Measurements from ENCODE around the gene LYL1.

Gene LYL1

GRCh38 chr19:13091400-13092157 is 11.1 kb downstream of the LYL1 start:
- no peak for DNase-seq

GRCh38 chr19:13090511-13091231 is 12.0 kb downstream of the LYL1 start:
- no peak for DNase-seq

DNA sequence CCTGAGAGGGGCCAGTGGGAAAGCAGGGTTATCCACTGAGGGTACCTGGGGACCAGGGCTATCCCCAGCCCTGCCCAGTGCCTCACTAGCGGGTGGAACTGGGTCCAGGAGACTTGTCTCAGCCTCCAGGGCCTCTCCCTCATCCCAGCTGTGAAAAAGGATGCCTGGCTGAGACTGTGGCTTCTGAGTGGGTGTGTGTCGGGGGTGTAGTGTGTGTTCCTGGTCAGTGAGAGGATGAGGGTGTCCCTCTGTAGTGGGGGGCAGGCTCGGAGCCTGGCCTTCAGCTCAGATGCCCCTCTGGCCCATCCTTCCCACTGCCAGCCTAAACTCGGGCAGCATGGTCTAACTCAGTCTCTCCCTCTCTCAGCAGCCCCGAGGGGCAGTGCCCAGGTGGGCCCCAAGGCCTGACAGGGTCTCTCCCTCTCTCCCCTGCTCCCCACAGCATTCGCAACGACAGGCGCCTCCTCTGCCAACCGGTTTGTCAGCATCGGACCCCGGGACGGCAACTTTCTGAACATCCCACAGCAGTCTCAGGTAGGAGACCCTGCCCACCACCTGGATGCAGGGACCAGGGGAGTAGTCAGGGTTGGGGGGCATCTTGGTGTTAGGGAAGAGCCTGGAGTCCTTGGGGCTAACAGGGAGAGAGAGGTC is 12.7 kb downstream of the LYL1 start:
- no peak for DNase-seq

- DNase-seq = peak; percentile 83
Observed at GRCh38 chr19:13089139-13089856, 13.4 kb downstream of the LYL1 start.

DNA sequence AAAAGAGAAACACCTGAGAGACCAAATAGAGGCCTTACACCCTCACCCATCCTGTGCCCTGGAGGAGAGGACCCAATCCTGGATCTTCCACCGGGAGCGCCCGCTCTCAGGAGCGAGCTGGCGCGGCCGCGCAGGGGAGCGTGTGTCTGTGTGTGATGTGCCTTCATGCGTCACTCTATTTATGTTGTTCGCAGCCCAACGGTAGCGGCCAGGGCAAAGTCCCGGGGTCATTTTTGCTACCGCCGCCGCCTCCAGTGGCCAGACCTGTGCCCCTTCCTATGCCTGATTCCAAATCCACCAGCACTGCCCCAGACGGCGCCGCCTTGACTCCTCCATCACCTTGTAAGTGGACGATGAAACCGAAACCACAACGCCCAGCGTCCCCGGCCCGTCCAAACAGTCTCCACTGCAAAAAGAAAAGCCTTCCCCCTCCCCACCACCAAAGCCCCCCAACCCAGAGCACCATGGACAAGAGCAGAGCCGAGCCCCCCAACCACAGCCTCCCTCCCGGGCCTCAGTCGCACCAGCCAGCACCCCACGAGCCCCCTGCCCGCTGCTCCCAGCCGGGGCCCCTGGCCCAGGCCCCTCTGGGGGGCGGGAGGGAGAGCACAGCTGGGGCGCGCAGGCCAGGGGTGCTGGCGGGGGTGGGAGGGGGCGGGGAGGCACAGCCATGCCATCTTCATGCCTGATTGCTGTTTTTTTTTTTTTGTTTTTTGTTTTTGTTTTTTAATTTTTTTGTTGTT is 14.7 kb downstream of the LYL1 start:
- DNase-seq = no peak

- DNase-seq = no peak
Observed at GRCh38 chr19:13087295-13087694, 15.4 kb downstream of the LYL1 start.

DNA sequence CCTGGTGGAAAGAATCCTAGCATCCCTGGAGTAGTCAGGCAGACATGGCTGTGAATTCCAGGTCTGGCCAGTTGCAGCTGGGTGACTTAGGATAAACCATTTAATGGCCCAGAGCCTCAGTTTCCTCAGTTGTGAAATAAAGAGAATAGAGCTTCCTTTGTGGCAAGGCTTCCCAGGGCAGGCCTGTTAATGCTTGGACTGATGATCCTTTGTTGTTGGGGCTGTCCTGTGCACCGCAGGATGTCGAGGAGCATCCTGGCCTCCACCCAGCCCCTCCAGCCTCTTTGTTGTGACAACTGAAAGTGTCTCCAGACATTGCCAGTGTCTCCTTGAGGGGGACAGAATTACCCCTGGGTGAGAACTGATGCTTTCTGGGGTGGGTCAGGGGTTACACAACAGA is 16.3 kb downstream of the LYL1 start:
- no peak for DNase-seq

- no peak for DNase-seq
Observed at GRCh38 chr19:13085666-13086065, 17.0 kb downstream of the LYL1 start.

GRCh38 chr19:13083627-13084026 is 19.0 kb downstream of the LYL1 start:
- DNase-seq = no peak

GRCh38 chr19:13083008-13083404 is 19.7 kb downstream of the LYL1 start:
- DNase-seq = no peak

DNA sequence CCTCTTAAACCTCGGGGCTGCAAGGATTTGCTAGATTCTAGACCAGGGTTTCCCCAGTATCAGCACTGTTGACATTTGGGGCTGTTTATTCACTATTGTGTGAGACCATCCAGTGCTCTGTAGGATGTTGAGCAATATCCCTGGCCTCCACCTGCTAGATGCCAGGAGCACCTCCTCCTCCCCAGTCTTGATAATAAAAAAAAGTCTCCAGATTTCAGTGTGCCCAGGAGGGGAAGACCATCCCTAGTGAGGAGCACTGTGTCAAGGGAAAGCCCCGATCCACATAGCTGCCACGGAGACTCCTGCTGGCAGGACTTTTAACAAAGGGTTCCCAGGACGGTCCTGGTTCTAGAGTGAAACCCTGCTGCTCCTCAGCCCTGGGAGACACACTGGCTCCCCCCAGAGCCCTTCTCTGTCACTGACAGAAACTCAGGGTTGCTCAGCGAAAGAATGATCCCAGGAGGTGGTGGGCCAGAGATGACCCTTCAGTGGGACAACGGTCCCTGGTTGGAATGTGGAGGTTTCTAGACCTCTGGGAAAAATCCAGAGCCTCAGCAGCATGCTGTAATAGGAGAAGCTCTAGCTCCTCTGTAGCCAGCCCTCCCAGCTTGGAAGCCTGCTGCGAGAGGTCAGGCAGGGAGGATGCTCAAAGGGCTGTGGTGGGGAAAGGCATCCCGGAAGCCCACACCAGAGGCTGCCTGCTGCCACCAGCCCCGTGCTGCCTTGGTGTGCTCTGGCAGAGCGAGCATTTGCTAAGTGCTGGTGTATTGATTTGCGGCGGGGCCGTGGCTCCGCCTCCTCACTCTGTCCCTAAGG is 20.3 kb downstream of the LYL1 start:
- peak; percentile 85 for DNase-seq

GRCh38 chr19:13079542-13079986 is 23.1 kb downstream of the LYL1 start:
- no peak for DNase-seq

GRCh38 chr19:13078897-13079541 is 23.6 kb downstream of the LYL1 start:
- DNase-seq = no peak

- DNase-seq = no peak
Observed at GRCh38 chr19:13078381-13078780, 24.3 kb downstream of the LYL1 start.

DNA sequence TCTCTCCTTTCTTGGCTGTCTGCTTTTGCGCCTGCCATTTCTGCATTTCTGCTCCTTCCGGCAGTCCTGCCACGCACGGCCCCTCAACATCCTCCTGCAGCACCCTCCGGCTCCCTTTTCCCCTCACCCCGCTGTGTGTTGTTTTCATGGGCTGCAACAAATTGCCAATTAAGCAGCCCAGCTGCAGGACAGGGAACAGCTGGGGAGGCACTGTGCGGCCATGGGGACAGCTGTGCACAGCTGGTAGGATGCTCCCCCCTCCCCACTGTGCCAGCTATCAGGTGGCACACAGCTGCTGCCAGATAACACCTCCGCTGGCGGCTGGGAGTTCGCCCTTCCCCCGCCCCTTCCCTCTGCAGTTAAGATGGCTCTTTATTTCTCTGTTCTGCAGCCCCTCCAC is 25.4 kb downstream of the LYL1 start:
- DNase-seq = no peak

DNA sequence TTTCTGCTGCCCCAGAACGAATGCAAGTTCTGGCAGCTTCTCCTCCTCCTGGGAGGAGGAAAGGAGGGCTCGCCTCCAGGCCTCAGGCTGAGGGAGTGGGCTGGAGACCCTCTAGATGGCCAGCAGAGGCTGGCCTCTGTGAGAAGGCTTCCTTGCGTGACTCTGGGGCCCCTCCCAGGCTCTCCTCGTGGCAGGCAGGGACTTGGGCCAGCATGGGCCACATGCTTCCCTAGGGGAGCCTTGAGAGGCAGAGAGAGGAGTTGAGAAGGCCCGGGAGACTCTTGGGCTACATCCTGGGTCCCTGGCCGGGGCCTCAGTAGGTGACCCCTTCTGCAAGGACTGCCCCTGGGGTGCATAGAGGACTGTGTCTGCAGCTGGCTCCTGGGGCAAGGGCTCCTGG is 25.9 kb downstream of the LYL1 start:
- DNase-seq = no peak

DNA sequence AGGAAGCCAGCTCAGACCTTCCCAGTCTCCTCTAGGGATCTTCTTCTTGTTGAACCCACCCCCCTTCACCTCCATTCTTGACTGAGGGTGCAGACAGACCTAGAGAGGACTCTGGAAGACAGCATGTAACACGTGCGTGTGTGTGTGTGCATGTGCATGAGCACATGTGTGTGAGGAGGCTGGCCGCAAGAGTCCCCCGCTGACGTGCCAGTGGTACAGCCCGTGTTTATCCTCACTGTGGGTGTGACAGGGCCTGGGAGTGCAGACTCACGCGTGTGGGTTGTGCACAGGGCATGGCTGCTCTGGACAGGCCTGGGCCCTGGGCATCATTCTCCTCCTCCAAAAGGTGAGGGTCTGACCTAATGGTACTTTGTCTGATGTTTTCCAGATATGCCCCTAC is 26.3 kb downstream of the LYL1 start:
- DNase-seq = no peak

DNA sequence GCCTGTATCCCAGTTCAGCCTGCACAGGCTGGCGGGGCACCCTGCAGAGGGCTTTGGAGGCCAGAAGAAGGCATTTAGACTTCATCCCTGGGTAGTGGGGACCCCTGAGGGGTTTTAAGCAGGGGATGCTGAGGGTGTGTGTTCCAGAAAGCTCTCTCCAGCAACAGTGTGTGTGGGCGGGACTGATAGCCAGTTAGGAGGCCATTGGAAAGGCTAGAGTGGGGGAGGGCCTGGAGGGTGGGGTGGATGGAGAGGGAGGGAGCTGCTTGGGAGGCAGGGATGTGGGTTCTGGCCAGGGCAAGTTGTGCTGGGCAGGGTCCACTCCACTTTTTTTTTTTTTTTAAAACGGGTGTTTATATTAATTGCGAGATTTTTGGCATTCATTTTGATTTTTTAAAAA is 28.3 kb downstream of the LYL1 start:
- no peak for DNase-seq

- DNase-seq = no peak
Observed at GRCh38 chr19:13073263-13073662, 29.4 kb downstream of the LYL1 start.

GRCh38 chr19:13072188-13072908 is 30.3 kb downstream of the LYL1 start:
- DNase-seq = no peak

All from 8988T (cell line).